ENCODE results near the gene MYOCD. TPM values are rescaled to one million over a fixed set of nuclear protein-coding genes. Genes with fewer than 3 reads are reported as not detected.
A peak's percentile ranks its signal among the peaks of the same experiment; 100 is the strongest.

MYOCD gene
- polyA plus RNA-seq, 2 of the 4 experiments (the other 2 are of a cell fraction): 8.6 to 12.5 TPM

GRCh38 chr17:12673788-12674187 lies 8.1 kb downstream of the MYOCD start:
- FAIRE-seq (no peak), DNase-seq (ENCODE audit: low read depth in 1 of 2, low spot score in 1 of 2) (no peak)

GRCh38 chr17:12680407-12680897 lies 14.8 kb downstream of the MYOCD start:
- Histone ChIP-seq H3K4me2 (no peak overlapping the region), H3K4me3 (no peak overlapping the region), H3K4me1 (no peaks in the 10 kb centered on the region), H3K27ac (no peak overlapping the region), H3K9me3 (no peaks in the 10 kb centered on the region)
- ChIA-PET CTCF (interaction anchor here (1.3 to 1.4 kb wide), 2 partner anchors 13 to 425 kb away, joined by 4 to 6 read pairs; no protein-coding TSS in a partner anchor), POLR2A (no interaction called here)
- ATAC-seq (no peak), FAIRE-seq (no peak), DNase-seq (ENCODE audit: low read depth in 1 of 2, low spot score in 1 of 2) (no peak)
- WGBS (ENCODE audit: missing lambda C conversion rate): 73% methylated on average over 14 of the region's 14 CpGs
- TF ChIP-seq POLR2A (IDR thresholded peaks at IDR 0.05; ENCODE audit: low read length): no peak

More at GRCh38 chr17:12673788-12674187, 8.1 kb downstream of the MYOCD start:
- TF ChIP-seq NFE2L2 (conservative IDR thresholded peaks at IDR 0.05; ENCODE audit: low read length) (no peak), MAX (IDR thresholded peaks at IDR 0.05) (no peak), CBX2 (IDR thresholded peaks at IDR 0.05; ENCODE audit: borderline replicate concordance, low read depth) (no peak), MAFK (IDR thresholded peaks at IDR 0.05; ENCODE audit: partially characterized antibody) (no peak), FOSL2 (IDR thresholded peaks at IDR 0.05) (no peak), FOSL2 (CRISPR knock-in tag; IDR thresholded peaks at IDR 0.05) (peak; percentile 60), REST (IDR thresholded peaks at IDR 0.05) (no peak), TFCP2L1 (CRISPR knock-in tag; IDR thresholded peaks at IDR 0.05) (no peak)
- Histone ChIP-seq H3K4me1 (peaks cover 4% of the 10 kb centered on the region; the same call in 1 of the 3 replicates), H3K4me2 (no peak overlapping the region), H3K9me3 (no peaks in the 10 kb centered on the region), H3K27ac (no peak overlapping the region), H3K4me3 (no peak overlapping the region)
- WGBS (ENCODE audit: missing lambda C conversion rate): 67% methylated on average over 3 of the region's 3 CpGs
- POLR2A ChIA-PET: no interaction called here
- CTCF ChIA-PET: interaction anchor here (1.7 kb wide), 1 partner anchor 128 kb away, joined by 4 read pairs; no protein-coding TSS in a partner anchor
- no peak for ATAC-seq

- TF ChIP-seq RAD21 (conservative IDR thresholded peaks at IDR 0.05 in 1 of 2, IDR thresholded peaks at IDR 0.05 in 1 of 2): no peak
- no peak for TF ChIP-seq KDM1A (IDR thresholded peaks at IDR 0.05; ENCODE audit: low read depth)
- TF ChIP-seq HEYL (CRISPR knock-in tag; IDR thresholded peaks at IDR 0.05): no peak
- no peak for TF ChIP-seq ZSCAN20 (CRISPR knock-in tag; IDR thresholded peaks at IDR 0.05)
- TF ChIP-seq E2F6 (IDR thresholded peaks at IDR 0.05; ENCODE audit: borderline replicate concordance, low read depth): no peak
- no peak for TF ChIP-seq POLR2AphosphoS2 (conservative IDR thresholded peaks at IDR 0.05; ENCODE audit: low read length)
- no peak for TF ChIP-seq HOXA7 (CRISPR knock-in tag; IDR thresholded peaks at IDR 0.05)
- no peak for TF ChIP-seq KDM5A (IDR thresholded peaks at IDR 0.05)
- TF ChIP-seq JUNB (IDR thresholded peaks at IDR 0.05): no peak
- no peak for TF ChIP-seq SMC3 (IDR thresholded peaks at IDR 0.05)
- TF ChIP-seq MAX (IDR thresholded peaks at IDR 0.05): no peak
- no peak for TF ChIP-seq ZNF302 (CRISPR knock-in tag; IDR thresholded peaks at IDR 0.05)
- no peak for TF ChIP-seq HOXB5 (CRISPR knock-in tag; IDR thresholded peaks at IDR 0.05)
- TF ChIP-seq EP300 (IDR thresholded peaks at IDR 0.05): no peak
- TF ChIP-seq CBX2 (IDR thresholded peaks at IDR 0.05; ENCODE audit: borderline replicate concordance, low read depth): no peak
- TF ChIP-seq POLR2A (IDR thresholded peaks at IDR 0.05; ENCODE audit: low read length): no peak
- TF ChIP-seq FOXS1 (CRISPR knock-in tag; IDR thresholded peaks at IDR 0.05): no peak
- TF ChIP-seq USF2 (IDR thresholded peaks at IDR 0.05): no peak
- no peak for TF ChIP-seq PBX3 (IDR thresholded peaks at IDR 0.05)
- no peak for TF ChIP-seq RCOR1 (IDR thresholded peaks at IDR 0.05; ENCODE audit: low read depth, low read length)
- Histone ChIP-seq H3K4me2 (no peak overlapping the region), H3K4me3 (no peak overlapping the region), H3K27ac (no peak overlapping the region), H3K4me1 (no peaks in the 10 kb centered on the region), H3K9me3 (no peaks in the 10 kb centered on the region)
- FAIRE-seq (no peak), DNase-seq (ENCODE audit: low read depth in 1 of 2, low spot score in 1 of 2) (no peak), ATAC-seq (no peak)
- 80% methylated on average over 5 of the region's 5 CpGs for WGBS (ENCODE audit: missing lambda C conversion rate)
- ChIA-PET POLR2A (no interaction called here), CTCF (interaction anchor here (1.3 to 2.1 kb wide), 3 partner anchors 13 to 425 kb away, joined by 4 to 10 read pairs (median 6); no protein-coding TSS in a partner anchor)
These were observed 15.3 kb downstream of the MYOCD start for GRCh38 chr17:12680993-12681392.

All from A549 (cell line).